Breast epithelium (tissue), 4 donors: ENCODE results near the gene NGF. TPM values are rescaled to one million over a fixed set of nuclear protein-coding genes. Genes with fewer than 3 reads are reported as not detected.

Experiments used
- DNase-seq, 2 donors: peaks; one replicate each; pipeline ENCODE4 v3.0.0-alpha.2; 2019; ENCODE audit warnings: low spot score in 2 of 2
- H3K27ac ChIP-seq, 2 donors: fragments of 200-600 bp; sonication (generic) in 1 of 2; one replicate each; pipeline ENCODE4 v1.5.1; 2016 to 2019; ENCODE audit warnings: mild to moderate bottlenecking in 1 of 2
- H3K27me3 ChIP-seq, 2 donors: fragments of 200-600 bp; sonication (generic) in 1 of 2; one replicate each; pipeline versions ENCODE4 v1.5.1 to v1.6.0; 2017 to 2019; ENCODE audit warnings: control low read depth in 1 of 2, mild to moderate bottlenecking in 1 of 2
- H3K36me3 ChIP-seq: fragments of 200-600 bp; one replicate; pipeline ENCODE4 v1.5.1; 2019
- H3K4me1 ChIP-seq, 2 donors: fragments of 200-600 bp; sonication (generic); one replicate each; pipeline ENCODE4 v1.5.1; 2016 to 2019; ENCODE audit warnings: control low read depth in 1 of 2
- H3K4me3 ChIP-seq, 3 donors: fragments of 200-600 bp; sonication (generic); 1 replicate in 2 of 3; 2 replicates in 1 of 3; pipeline ENCODE4 v1.5.1; 2016 to 2019; ENCODE audit warnings: mild to moderate bottlenecking in 3 of 3, moderate library complexity in 2 of 3
- H3K9me3 ChIP-seq, 2 donors: fragments of 200-600 bp; sonication (generic) in 1 of 2; one replicate each; pipeline ENCODE4 v1.5.1; 2016 to 2019; ENCODE audit warnings: control low read depth in 1 of 2
- POLR2A ChIP-seq: fragments of 450-650 bp; IDR thresholded peaks from one replicate; pipeline ENCODE4 v1.6.1; 2016; ENCODE audit warnings: antibody characterized with exemption, mild to moderate bottlenecking, moderate library complexity
- POLR2AphosphoS5 ChIP-seq, 3 donors: sonication (generic); formaldehyde crosslinking; IDR thresholded peaks; one replicate each; pipeline ENCODE4 v1.6.1; 2017; ENCODE audit warnings: antibody characterized with exemption in 3 of 3
- intact Hi-C: fragments of 100-400 bp; cut with DNase I; formaldehyde crosslinking; loops from one replicate; pipeline ENCODE4 v1.15.1; 2023; ENCODE audit warnings: low total_unique reads
- total RNA-seq, 3 donors: library from RNA; depleted of rRNA; stranded (reverse); fragments of >200 nt; gene quantifications; one replicate each; pipeline ENCODE4 v1.1.0, GENCODE V29; 2016
- TF ChIP-seq, protein P1 (sequence below), 3 donors: fragments of 450-650 bp; IDR thresholded peaks; one replicate each; pipeline ENCODE4 v1.5.1; 2016 to 2017; ENCODE audit warnings: antibody characterized with exemption in 3 of 3, mild to moderate bottlenecking in 3 of 3, moderate library complexity in 3 of 3

The NGF gene
- total RNA-seq, 3 donors from 2014 or later = 0.64 to 7.2 (median 3.4) TPM

DNA sequence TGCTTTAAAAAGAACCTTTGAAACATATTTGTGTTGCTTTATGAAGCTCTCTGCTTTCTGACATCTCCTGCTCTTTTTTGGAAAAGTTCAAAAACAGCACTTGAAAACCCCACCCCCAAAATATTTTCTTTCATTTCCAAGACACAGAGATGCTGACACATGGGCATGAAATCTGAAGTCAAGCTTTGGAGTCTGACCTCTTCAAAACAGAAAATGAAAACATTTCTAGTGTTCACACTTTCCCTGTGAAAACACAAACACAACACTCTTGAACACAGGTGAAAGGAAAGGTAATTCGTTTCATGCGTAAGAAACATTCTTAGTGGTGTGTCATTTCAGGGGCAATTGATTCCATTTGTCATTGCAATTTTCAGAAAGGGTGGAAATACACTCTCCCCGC is 10.8 kb downstream of the NGF start:
- Histone ChIP-seq H3K27ac (no peak overlapping the region), H3K36me3 (no peaks in the 10 kb centered on the region), H3K27me3 (no peaks in the 10 kb centered on the region), H3K4me3 (no peak overlapping the region), H3K4me1 (no peaks in the 10 kb centered on the region), H3K9me3 (no peaks in the 10 kb centered on the region)
- DNase-seq = no peak
- no peak for TF ChIP-seq POLR2AphosphoS5 (IDR thresholded peaks at IDR 0.05)
- TF ChIP-seq POLR2A = no peak
- TF ChIP-seq, protein P1, sequence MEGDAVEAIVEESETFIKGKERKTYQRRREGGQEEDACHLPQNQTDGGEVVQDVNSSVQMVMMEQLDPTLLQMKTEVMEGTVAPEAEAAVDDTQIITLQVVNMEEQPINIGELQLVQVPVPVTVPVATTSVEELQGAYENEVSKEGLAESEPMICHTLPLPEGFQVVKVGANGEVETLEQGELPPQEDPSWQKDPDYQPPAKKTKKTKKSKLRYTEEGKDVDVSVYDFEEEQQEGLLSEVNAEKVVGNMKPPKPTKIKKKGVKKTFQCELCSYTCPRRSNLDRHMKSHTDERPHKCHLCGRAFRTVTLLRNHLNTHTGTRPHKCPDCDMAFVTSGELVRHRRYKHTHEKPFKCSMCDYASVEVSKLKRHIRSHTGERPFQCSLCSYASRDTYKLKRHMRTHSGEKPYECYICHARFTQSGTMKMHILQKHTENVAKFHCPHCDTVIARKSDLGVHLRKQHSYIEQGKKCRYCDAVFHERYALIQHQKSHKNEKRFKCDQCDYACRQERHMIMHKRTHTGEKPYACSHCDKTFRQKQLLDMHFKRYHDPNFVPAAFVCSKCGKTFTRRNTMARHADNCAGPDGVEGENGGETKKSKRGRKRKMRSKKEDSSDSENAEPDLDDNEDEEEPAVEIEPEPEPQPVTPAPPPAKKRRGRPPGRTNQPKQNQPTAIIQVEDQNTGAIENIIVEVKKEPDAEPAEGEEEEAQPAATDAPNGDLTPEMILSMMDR (IDR thresholded peaks at IDR 0.05) = no peak
- intact Hi-C loops = no loop called here

DNA sequence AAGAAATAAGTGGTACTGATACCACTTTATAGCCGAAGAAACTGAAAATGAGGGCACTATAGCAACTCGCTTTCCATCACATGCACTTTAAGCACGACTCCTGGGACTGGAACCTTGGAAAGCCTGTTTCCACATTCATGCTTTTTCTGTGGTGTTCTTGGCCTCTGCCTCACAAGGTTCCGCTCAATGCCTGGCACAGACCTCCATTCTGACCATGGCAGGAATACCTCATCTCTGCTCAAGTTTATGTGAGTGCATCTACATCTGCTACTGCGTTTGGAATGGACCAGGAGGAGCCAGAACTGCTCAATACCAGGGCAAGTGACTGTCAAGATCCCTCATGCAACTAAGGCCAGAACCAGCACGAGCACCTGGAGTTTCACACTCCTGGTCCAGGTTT is 11.6 kb downstream of the NGF start:
- DNase-seq = no peak

DNA sequence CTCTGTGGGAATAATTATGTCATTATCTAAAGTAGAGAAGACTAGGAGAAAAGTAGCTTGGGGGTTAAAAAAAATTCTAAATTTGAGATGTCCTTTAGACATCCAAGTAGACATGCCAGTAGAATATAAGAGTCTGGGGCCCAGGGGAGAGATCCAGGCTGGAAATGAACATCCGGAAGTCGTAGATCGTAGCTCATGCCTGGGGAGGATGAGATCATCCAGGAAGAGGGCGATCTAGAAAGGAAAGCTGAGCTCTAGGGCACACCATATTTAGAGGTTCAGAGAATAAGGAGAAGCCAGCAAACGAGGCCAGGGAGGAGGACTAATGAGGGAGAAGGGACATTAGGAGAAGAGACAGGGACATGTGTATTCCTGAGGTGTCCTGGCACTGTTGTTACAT is 12.2 kb downstream of the NGF start:
- DNase-seq = no peak
- H3K4me1 ChIP-seq = no peaks in the 10 kb centered on the region
- H3K9me3 ChIP-seq = no peaks in the 10 kb centered on the region
- H3K4me3 ChIP-seq = no peak overlapping the region
- no peaks in the 10 kb centered on the region for H3K27me3 ChIP-seq
- no peak overlapping the region for H3K27ac ChIP-seq
- no peaks in the 10 kb centered on the region for H3K36me3 ChIP-seq
- intact Hi-C loops = no loop called here
- no peak for TF ChIP-seq POLR2AphosphoS5 (IDR thresholded peaks at IDR 0.05)
- TF ChIP-seq, protein P1 (IDR thresholded peaks at IDR 0.05) = no peak
- no peak for TF ChIP-seq POLR2A

More for the DNA sequence above, 11.6 kb downstream of the NGF start:
- no peaks in the 10 kb centered on the region for H3K9me3 ChIP-seq
- no peak overlapping the region for H3K4me3 ChIP-seq
- no peaks in the 10 kb centered on the region for H3K36me3 ChIP-seq
- no peak overlapping the region for H3K27ac ChIP-seq
- no peaks in the 10 kb centered on the region for H3K27me3 ChIP-seq
- intact Hi-C loops = no loop called here
- TF ChIP-seq POLR2AphosphoS5 (IDR thresholded peaks at IDR 0.05) = no peak
- no peak for TF ChIP-seq POLR2A
- TF ChIP-seq, protein P1 (IDR thresholded peaks at IDR 0.05) = no peak
- no peaks in the 10 kb centered on the region for H3K4me1 ChIP-seq

DNA sequence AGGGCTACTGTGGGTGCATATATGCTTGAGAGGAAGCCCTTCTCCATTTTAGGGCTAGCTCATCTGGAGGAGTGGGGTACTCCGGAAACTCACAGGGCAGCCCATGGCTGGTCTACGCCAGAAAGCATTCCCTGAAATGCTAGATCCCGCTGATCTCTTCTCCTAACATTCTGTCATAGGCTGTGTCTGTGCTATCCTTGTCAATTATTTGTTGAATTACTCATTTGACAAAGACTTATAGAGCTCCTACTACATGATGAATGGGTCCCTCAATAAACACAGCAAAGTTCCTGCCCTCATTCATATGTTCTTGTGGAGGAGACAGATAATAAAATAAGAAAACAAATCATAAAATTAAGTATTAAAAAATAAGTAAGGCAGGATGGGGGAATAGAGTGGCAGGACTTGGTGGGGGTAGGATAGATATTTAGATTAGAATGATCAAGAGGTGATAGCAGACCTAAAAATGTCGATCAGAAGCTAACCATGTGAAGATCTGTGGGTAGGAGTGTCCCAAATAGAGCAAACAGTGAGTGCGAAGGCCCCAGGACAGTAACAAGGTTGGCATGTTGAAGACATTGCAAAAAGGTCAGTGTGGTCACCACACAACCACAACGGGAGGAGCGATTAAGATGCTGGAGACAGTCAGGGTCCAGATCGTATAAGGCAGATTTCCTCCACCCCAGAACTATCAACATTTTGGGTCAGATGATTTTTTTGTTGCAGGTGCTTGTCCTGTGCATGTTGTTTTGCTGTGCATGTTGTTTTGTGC is 13.2 kb downstream of the NGF start:
- H3K9me3 ChIP-seq = no peaks in the 10 kb centered on the region
- no peaks in the 10 kb centered on the region for H3K27me3 ChIP-seq
- no peak for DNase-seq
- no peaks in the 10 kb centered on the region for H3K4me1 ChIP-seq
- H3K27ac ChIP-seq = no peak overlapping the region
- H3K4me3 ChIP-seq = no peak overlapping the region
- TF ChIP-seq POLR2A (no peak), POLR2AphosphoS5 (IDR thresholded peaks at IDR 0.05) (no peak)
- TF ChIP-seq, protein P1 (IDR thresholded peaks at IDR 0.05) = no peak
- no peaks in the 10 kb centered on the region for H3K36me3 ChIP-seq
- intact Hi-C loops = no loop called here

DNA sequence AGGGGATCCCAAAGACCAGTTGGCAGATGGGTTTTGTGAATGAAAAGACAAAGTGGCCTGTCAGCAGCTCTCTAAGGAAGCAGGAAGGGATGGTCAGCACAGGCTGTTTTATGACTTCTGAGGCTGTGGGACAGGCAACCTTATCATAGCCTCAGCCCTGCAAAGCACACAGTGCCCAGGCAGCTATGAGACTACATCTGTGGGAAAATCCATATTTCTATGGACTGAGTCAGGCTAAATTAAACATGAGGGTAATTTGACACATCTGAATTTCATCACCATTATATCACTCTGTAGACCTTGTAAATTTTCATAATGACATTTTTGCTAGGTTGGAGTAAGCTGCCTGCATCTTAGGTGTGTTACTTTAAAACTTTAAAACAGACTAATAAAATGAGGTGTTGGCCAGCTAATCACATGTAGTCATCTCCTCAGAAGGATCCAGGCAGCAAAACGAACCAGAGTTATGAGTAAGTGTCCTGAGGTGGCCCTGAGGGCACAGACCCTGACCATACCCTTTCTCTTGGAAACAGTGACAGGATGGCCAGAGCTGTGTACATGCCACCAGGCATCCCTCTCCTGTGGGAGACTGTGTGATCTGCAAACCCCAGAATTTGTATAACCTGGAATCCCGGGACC is 14.6 kb downstream of the NGF start:
- intact Hi-C loops = no loop called here
- H3K4me3 ChIP-seq = no peak overlapping the region
- H3K27ac ChIP-seq = no peak overlapping the region
- no peaks in the 10 kb centered on the region for H3K36me3 ChIP-seq
- H3K9me3 ChIP-seq = no peaks in the 10 kb centered on the region
- TF ChIP-seq, protein P1 (IDR thresholded peaks at IDR 0.05) = no peak
- TF ChIP-seq POLR2A (no peak), POLR2AphosphoS5 (IDR thresholded peaks at IDR 0.05) (no peak)
- no peak for DNase-seq
- H3K27me3 ChIP-seq = no peaks in the 10 kb centered on the region
- H3K4me1 ChIP-seq = no peaks in the 10 kb centered on the region
